AG10803 (cell line): ENCODE measurements around the gene XKR7.

Experiments
- DNase-seq: peaks from one replicate; pipeline ENCODE4 v3.0.0; 2010; ENCODE audit warnings: low read depth
- H3K4me3 ChIP-seq: 2 replicates; pipeline ENCODE4 v1.5.1; 2011; ENCODE audit warnings: mild to moderate bottlenecking, low read length, control low read depth
- CTCF ChIP-seq: conservative IDR thresholded peaks from 2 replicates; pipeline ENCODE4 v1.5.1; 2011; ENCODE audit warnings: mild to moderate bottlenecking, low read length, control low read depth, inconsistent platforms

XKR7 gene

GRCh38 chr20:32052778-32053362 is 84.9 kb downstream of the XKR7 start:
- DNase-seq: no peak
- no peak for TF ChIP-seq CTCF
- no peak overlapping the region for H3K4me3 ChIP-seq
